Suprapubic skin (tissue), 4 donors: ENCODE measurements around the gene MAP2K5. TPM values are rescaled to one million over a fixed set of nuclear protein-coding genes. Genes with fewer than 3 reads are reported as not detected.

Experiments used
- DNase-seq, 2 donors: peaks; one replicate each; pipeline ENCODE4 v3.0.0-alpha.2; 2019; ENCODE audit warnings: low spot score in 2 of 2
- H3K27ac ChIP-seq: fragments of 200-600 bp; sonication (generic); one replicate; pipeline ENCODE4 v1.5.1; 2019
- H3K27me3 ChIP-seq: fragments of 200-600 bp; sonication (generic); one replicate; pipeline ENCODE4 v1.5.1; 2019
- H3K36me3 ChIP-seq: fragments of 200-600 bp; sonication (generic); one replicate; pipeline ENCODE4 v1.5.1; 2019
- H3K4me1 ChIP-seq: fragments of 200-600 bp; sonication (generic); one replicate; pipeline ENCODE4 v1.5.1; 2019
- H3K4me3 ChIP-seq: fragments of 200-600 bp; sonication (generic); one replicate; pipeline ENCODE4 v1.5.1; 2019; ENCODE audit warnings: mild to moderate bottlenecking
- H3K9me3 ChIP-seq: fragments of 200-600 bp; sonication (generic); one replicate; pipeline ENCODE4 v1.5.1; 2019
- CTCF ChIP-seq, 2 donors: fragments of 200-600 bp in 1 of 2; fragments of 450-650 bp in 1 of 2; sonication (generic) in 1 of 2; IDR thresholded peaks; one replicate each; pipeline ENCODE4 v1.5.1; 2016 to 2019; ENCODE audit warnings: antibody characterized with exemption in 2 of 2, mild to moderate bottlenecking in 1 of 2, moderate library complexity in 1 of 2
- EP300 ChIP-seq: sonication (generic); formaldehyde crosslinking; IDR thresholded peaks from one replicate; pipeline ENCODE4 v1.6.1; 2017; ENCODE audit warnings: antibody characterized with exemption
- POLR2A ChIP-seq, 2 donors: fragments of 450-650 bp; IDR thresholded peaks; one replicate each; pipeline ENCODE4 v1.6.1; 2017; ENCODE audit warnings: antibody characterized with exemption in 2 of 2, mild to moderate bottlenecking in 2 of 2, moderate library complexity in 2 of 2
- POLR2AphosphoS5 ChIP-seq, 3 donors: sonication (generic); formaldehyde crosslinking; IDR thresholded peaks; one replicate each; pipeline ENCODE4 v1.6.1; 2017; ENCODE audit warnings: antibody characterized with exemption in 3 of 3
- WGBS: methylation state at CpG from one replicate; pipeline ENCODE4 v1.1.5; 2018; 5-methylcytosine and 5-hydroxymethylcytosine counted together
- total RNA-seq, 4 donors: library from RNA; depleted of rRNA; stranded (reverse); fragments of >200 nt; gene quantifications; one replicate each; pipeline ENCODE4 v1.1.0, GENCODE V29; 2016

The MAP2K5 gene
- total RNA-seq, 4 donors from 2014 or later: 9.5 to 18.5 (median 10.2) TPM

DNA sequence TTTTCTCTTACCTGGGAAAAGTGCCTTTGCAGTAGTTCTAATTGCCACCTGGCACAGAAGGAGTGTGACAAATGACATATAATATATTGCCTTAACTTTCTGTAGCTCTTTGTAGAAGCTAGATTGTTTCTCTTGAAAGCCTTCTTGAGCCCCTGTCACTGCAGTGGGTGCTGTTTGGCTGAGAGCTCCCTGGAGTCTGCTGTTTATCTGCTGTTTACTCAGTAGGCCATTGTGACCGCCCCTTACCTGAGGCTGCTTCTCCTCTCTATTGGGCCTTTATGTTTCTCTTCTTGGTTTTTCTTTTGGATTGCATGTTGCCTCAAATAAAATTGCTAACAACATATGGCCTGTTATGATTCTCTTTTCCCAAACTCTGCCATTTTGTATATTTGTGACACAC lies 16.7 kb downstream of the MAP2K5 start:
- no peaks in the 10 kb centered on the region for H3K4me1 ChIP-seq
- WGBS: 100% methylated on average over 1 of the region's 1 CpG
- H3K27me3 ChIP-seq: no peaks in the 10 kb centered on the region
- no peak for TF ChIP-seq EP300
- no peak for TF ChIP-seq CTCF (IDR thresholded peaks at IDR 0.05)
- no peak for TF ChIP-seq POLR2AphosphoS5 (IDR thresholded peaks at IDR 0.05)
- TF ChIP-seq POLR2A (IDR thresholded peaks at IDR 0.05): no peak
- DNase-seq: no peak
- H3K4me3 ChIP-seq: no peak overlapping the region
- H3K36me3 ChIP-seq: peaks cover 26% of the 10 kb centered on the region
- no peaks in the 10 kb centered on the region for H3K9me3 ChIP-seq
- H3K27ac ChIP-seq: no peak overlapping the region

DNA sequence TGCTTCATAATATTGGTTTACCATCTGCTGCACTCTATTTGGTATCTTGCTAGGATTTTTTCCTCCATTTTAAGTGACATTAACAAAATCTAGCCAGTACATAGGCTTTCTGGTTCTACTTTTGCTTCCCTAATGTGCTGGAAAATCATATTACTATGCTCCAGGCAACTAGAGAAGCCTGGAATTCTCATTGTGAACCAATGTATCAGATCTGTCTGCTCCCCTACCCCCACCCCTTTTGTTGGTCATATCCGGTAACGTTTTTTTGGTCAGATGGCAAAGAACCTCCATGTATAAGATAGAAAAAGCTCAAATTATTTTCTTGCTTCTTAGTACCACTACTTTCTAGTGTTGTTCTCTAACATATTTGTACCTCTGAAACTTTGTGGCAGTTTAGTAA lies 17.1 kb downstream of the MAP2K5 start:
- Histone ChIP-seq H3K9me3 (no peaks in the 10 kb centered on the region), H3K27ac (no peak overlapping the region), H3K36me3 (peaks cover 26% of the 10 kb centered on the region), H3K4me1 (no peaks in the 10 kb centered on the region), H3K4me3 (no peak overlapping the region), H3K27me3 (no peaks in the 10 kb centered on the region)
- WGBS: 100% methylated on average over 2 of the region's 2 CpGs
- DNase-seq: no peak
- TF ChIP-seq POLR2AphosphoS5 (IDR thresholded peaks at IDR 0.05) (no peak), POLR2A (IDR thresholded peaks at IDR 0.05) (no peak), EP300 (no peak), CTCF (IDR thresholded peaks at IDR 0.05) (no peak)

- no peak overlapping the region for H3K4me3 ChIP-seq
- H3K36me3 ChIP-seq: peaks cover 21% of the 10 kb centered on the region
- no peak for DNase-seq
- no peaks in the 10 kb centered on the region for H3K27me3 ChIP-seq
- no peak overlapping the region for H3K27ac ChIP-seq
- TF ChIP-seq POLR2A (IDR thresholded peaks at IDR 0.05): no peak
- no peak for TF ChIP-seq CTCF (IDR thresholded peaks at IDR 0.05)
- no peaks in the 10 kb centered on the region for H3K9me3 ChIP-seq
- WGBS: 97% methylated on average over 1 of the region's 1 CpG
- no peaks in the 10 kb centered on the region for H3K4me1 ChIP-seq
Observed at GRCh38 chr15:67560320-67560719, 17.8 kb downstream of the MAP2K5 start.

GRCh38 chr15:67563092-67563491 lies 20.6 kb downstream of the MAP2K5 start:
- H3K27ac ChIP-seq: no peak overlapping the region
- H3K27me3 ChIP-seq: no peaks in the 10 kb centered on the region
- no peaks in the 10 kb centered on the region for H3K9me3 ChIP-seq
- no peak overlapping the region for H3K4me3 ChIP-seq
- TF ChIP-seq CTCF (IDR thresholded peaks at IDR 0.05) (no peak), POLR2A (IDR thresholded peaks at IDR 0.05) (no peak), POLR2AphosphoS5 (IDR thresholded peaks at IDR 0.05) (no peak), EP300 (no peak)
- no peak for DNase-seq
- H3K4me1 ChIP-seq: no peaks in the 10 kb centered on the region
- WGBS: 95% methylated on average over 5 of the region's 5 CpGs
- H3K36me3 ChIP-seq: peaks cover 11% of the 10 kb centered on the region

- Histone ChIP-seq H3K4me3 (no peak overlapping the region), H3K4me1 (no peaks in the 10 kb centered on the region), H3K27ac (no peak overlapping the region), H3K27me3 (no peaks in the 10 kb centered on the region), H3K9me3 (no peaks in the 10 kb centered on the region), H3K36me3 (no peaks in the 10 kb centered on the region)
- WGBS: 92% methylated on average over 2 of the region's 2 CpGs
- TF ChIP-seq POLR2AphosphoS5 (IDR thresholded peaks at IDR 0.05) (no peak), EP300 (no peak), CTCF (IDR thresholded peaks at IDR 0.05) (no peak), POLR2A (IDR thresholded peaks at IDR 0.05) (no peak)
- no peak for DNase-seq
Observed at GRCh38 chr15:67564021-67564967, 21.8 kb downstream of the MAP2K5 start.
